ENCODE data around the gene FRAT2.

Gene FRAT2

GRCh38 chr10:97366572-97366971 is 32.0 kb upstream of the FRAT2 start:
- Histone ChIP-seq H3K9me3 (ENCODE audit: control insufficient read depth, insufficient read depth, low read length) (no peaks in the 10 kb centered on the region), H3K36me3 (ENCODE audit: control insufficient read depth, insufficient read depth, low read length) (peaks cover 79% of the 10 kb centered on the region), H3K9ac (ENCODE audit: low read depth, low read length) (no peak overlapping the region), H3K27me3 (ENCODE audit: control insufficient read depth, insufficient read depth, low read length) (no peaks in the 10 kb centered on the region), H3K4me1 (ENCODE audit: control insufficient read depth, insufficient read depth, low read length) (no peaks in the 10 kb centered on the region), H3K4me3 (ENCODE audit: low read depth, low read length) (no peak overlapping the region)

DNA sequence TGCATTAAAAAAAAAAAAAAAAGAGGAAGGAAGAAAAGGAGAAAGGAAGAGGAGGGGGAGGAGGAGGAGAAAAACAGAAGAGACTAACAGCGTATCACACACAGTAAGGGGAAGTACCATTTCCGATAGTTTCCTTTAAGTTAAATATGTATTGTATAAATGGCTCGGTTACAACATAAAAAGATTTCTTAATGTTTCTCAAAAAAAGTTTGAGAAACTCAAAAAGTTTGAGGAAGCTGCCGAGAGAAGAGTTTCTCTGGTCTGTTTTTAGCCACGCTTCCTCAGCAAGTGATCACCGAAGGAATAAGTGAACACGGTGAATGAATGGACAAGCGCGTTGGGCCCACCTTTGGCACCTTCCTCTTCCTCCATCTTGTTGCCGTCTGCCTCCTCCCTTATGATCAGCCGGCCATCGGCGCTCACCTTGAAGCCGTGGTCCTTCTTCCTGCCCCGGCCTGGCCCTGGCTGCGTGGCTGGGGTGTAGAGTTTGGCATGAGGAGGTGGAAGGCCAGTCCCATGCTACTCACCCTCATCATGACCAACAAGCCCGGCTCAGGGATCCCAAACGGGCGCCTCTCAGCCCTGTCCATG is 31.3 kb upstream of the FRAT2 start:
- H3K9ac ChIP-seq (ENCODE audit: low read depth, low read length), result no peak overlapping the region
- no peaks in the 10 kb centered on the region for H3K9me3 ChIP-seq (ENCODE audit: control insufficient read depth, insufficient read depth, low read length)
- H3K36me3 ChIP-seq (ENCODE audit: control insufficient read depth, insufficient read depth, low read length), result peaks cover 78% of the 10 kb centered on the region
- H3K4me3 ChIP-seq (ENCODE audit: low read depth, low read length), result no peak overlapping the region
- H3K27me3 ChIP-seq (ENCODE audit: control insufficient read depth, insufficient read depth, low read length), result no peaks in the 10 kb centered on the region
- H3K4me1 ChIP-seq (ENCODE audit: control insufficient read depth, insufficient read depth, low read length), result no peaks in the 10 kb centered on the region

- Histone ChIP-seq H3K9me3 (ENCODE audit: control insufficient read depth, insufficient read depth, low read length) (no peaks in the 10 kb centered on the region), H3K9ac (ENCODE audit: low read depth, low read length) (no peak overlapping the region), H3K36me3 (ENCODE audit: control insufficient read depth, insufficient read depth, low read length) (peaks cover 76% of the 10 kb centered on the region), H3K4me1 (ENCODE audit: control insufficient read depth, insufficient read depth, low read length) (no peaks in the 10 kb centered on the region), H3K4me3 (ENCODE audit: low read depth, low read length) (no peak overlapping the region), H3K27me3 (ENCODE audit: control insufficient read depth, insufficient read depth, low read length) (no peaks in the 10 kb centered on the region)
These were observed 28.5 kb upstream of the FRAT2 start for GRCh38 chr10:97363071-97363470.

- no peaks in the 10 kb centered on the region for H3K9me3 ChIP-seq (ENCODE audit: control insufficient read depth, insufficient read depth, low read length)
- H3K9ac ChIP-seq (ENCODE audit: low read depth, low read length), result no peak overlapping the region
- H3K4me1 ChIP-seq (ENCODE audit: control insufficient read depth, insufficient read depth, low read length), result no peaks in the 10 kb centered on the region
- H3K27me3 ChIP-seq (ENCODE audit: control insufficient read depth, insufficient read depth, low read length), result no peaks in the 10 kb centered on the region
- peaks cover 74% of the 10 kb centered on the region for H3K36me3 ChIP-seq (ENCODE audit: control insufficient read depth, insufficient read depth, low read length)
- H3K4me3 ChIP-seq (ENCODE audit: low read depth, low read length), result no peak overlapping the region
These were observed 27.9 kb upstream of the FRAT2 start for GRCh38 chr10:97362310-97363033.

DNA sequence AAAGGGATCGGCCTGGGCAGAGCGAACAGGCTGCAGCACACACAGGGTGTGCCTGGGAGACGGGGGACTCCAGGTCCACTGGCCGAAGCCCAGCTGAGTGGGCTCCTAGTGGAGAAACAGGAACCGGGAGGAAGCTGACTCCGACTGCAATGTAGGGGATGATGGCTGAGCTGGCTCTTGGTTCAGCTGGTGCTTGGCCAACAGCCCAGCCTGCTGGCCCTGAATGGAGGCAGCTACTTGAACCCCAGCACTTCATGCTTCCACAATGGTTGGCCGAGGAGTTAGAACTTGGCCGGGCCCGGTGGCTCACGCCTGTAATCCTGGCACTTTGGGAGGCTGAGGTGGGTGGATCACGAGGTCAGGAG is 27.0 kb upstream of the FRAT2 start:
- Histone ChIP-seq H3K9ac (ENCODE audit: low read depth, low read length) (no peak overlapping the region), H3K36me3 (ENCODE audit: control insufficient read depth, insufficient read depth, low read length) (peaks cover 74% of the 10 kb centered on the region), H3K4me1 (ENCODE audit: control insufficient read depth, insufficient read depth, low read length) (no peaks in the 10 kb centered on the region), H3K9me3 (ENCODE audit: control insufficient read depth, insufficient read depth, low read length) (no peaks in the 10 kb centered on the region), H3K27me3 (ENCODE audit: control insufficient read depth, insufficient read depth, low read length) (no peaks in the 10 kb centered on the region), H3K4me3 (ENCODE audit: low read depth, low read length) (no peak overlapping the region)

GRCh38 chr10:97360705-97361536 is 26.4 kb upstream of the FRAT2 start:
- Histone ChIP-seq H3K9me3 (ENCODE audit: control insufficient read depth, insufficient read depth, low read length) (no peaks in the 10 kb centered on the region), H3K9ac (ENCODE audit: low read depth, low read length) (no peak overlapping the region), H3K27me3 (ENCODE audit: control insufficient read depth, insufficient read depth, low read length) (no peaks in the 10 kb centered on the region), H3K4me3 (ENCODE audit: low read depth, low read length) (no peak overlapping the region), H3K4me1 (ENCODE audit: control insufficient read depth, insufficient read depth, low read length) (no peaks in the 10 kb centered on the region), H3K36me3 (ENCODE audit: control insufficient read depth, insufficient read depth, low read length) (peaks cover 73% of the 10 kb centered on the region)

GRCh38 chr10:97358781-97359180 is 24.3 kb upstream of the FRAT2 start:
- no peak overlapping the region for H3K9ac ChIP-seq (ENCODE audit: low read depth, low read length)
- no peaks in the 10 kb centered on the region for H3K9me3 ChIP-seq (ENCODE audit: control insufficient read depth, insufficient read depth, low read length)
- H3K4me1 ChIP-seq (ENCODE audit: control insufficient read depth, insufficient read depth, low read length), result peaks cover 2% of the 10 kb centered on the region
- H3K27me3 ChIP-seq (ENCODE audit: control insufficient read depth, insufficient read depth, low read length), result no peaks in the 10 kb centered on the region
- peaks cover 61% of the 10 kb centered on the region for H3K36me3 ChIP-seq (ENCODE audit: control insufficient read depth, insufficient read depth, low read length)
- H3K4me3 ChIP-seq (ENCODE audit: low read depth, low read length), result no peak overlapping the region

DNA sequence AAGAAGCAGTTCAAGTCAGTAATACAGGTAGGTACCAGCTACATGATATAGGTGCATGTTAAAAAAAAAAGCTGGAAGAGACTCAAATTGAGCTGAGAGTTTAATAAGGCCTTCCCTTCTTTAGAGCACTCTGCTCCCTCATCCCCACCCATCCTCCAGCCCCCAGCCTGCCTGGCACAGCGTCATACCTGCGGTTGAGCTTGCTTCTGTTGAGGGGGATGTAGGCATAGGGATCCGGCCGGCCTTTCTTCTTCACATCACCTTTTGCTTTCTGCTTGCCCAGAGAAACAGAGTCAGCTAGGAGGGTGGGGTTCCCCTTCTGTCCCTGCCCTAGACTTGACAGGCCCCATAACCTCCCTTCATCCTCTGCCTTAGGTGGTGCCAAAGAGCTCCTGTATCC is 23.8 kb upstream of the FRAT2 start:
- Histone ChIP-seq H3K9ac (ENCODE audit: low read depth, low read length) (no peak overlapping the region), H3K27me3 (ENCODE audit: control insufficient read depth, insufficient read depth, low read length) (no peaks in the 10 kb centered on the region), H3K4me3 (ENCODE audit: low read depth, low read length) (no peak overlapping the region), H3K4me1 (ENCODE audit: control insufficient read depth, insufficient read depth, low read length) (peaks cover 2% of the 10 kb centered on the region), H3K36me3 (ENCODE audit: control insufficient read depth, insufficient read depth, low read length) (peaks cover 56% of the 10 kb centered on the region), H3K9me3 (ENCODE audit: control insufficient read depth, insufficient read depth, low read length) (no peaks in the 10 kb centered on the region)

DNA sequence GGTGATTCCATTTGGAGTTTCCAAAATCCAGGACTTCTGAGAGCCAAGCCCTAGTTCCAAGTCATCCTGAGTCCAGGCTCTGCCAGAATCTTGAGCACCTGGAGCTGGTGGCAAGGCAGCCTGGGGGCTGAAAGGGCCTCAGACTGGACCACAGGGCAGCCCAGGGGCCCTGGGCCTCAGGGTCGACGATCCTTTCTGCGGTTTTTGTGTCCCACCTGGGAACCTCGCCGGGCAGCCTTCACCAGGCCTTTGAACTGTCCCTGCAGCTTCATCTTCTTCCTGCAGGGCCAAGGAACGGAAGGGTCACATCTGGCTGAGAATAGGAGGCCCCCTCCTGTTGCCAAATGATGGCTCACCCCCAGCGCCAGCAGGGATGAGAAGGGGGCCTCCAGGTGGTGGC is 22.4 kb upstream of the FRAT2 start:
- no peaks in the 10 kb centered on the region for H3K9me3 ChIP-seq (ENCODE audit: control insufficient read depth, insufficient read depth, low read length)
- peaks cover 2% of the 10 kb centered on the region for H3K4me1 ChIP-seq (ENCODE audit: control insufficient read depth, insufficient read depth, low read length)
- H3K27me3 ChIP-seq (ENCODE audit: control insufficient read depth, insufficient read depth, low read length), result no peaks in the 10 kb centered on the region
- no peak overlapping the region for H3K9ac ChIP-seq (ENCODE audit: low read depth, low read length)
- no peak overlapping the region for H3K4me3 ChIP-seq (ENCODE audit: low read depth, low read length)
- peaks cover 46% of the 10 kb centered on the region for H3K36me3 ChIP-seq (ENCODE audit: control insufficient read depth, insufficient read depth, low read length)

DNA sequence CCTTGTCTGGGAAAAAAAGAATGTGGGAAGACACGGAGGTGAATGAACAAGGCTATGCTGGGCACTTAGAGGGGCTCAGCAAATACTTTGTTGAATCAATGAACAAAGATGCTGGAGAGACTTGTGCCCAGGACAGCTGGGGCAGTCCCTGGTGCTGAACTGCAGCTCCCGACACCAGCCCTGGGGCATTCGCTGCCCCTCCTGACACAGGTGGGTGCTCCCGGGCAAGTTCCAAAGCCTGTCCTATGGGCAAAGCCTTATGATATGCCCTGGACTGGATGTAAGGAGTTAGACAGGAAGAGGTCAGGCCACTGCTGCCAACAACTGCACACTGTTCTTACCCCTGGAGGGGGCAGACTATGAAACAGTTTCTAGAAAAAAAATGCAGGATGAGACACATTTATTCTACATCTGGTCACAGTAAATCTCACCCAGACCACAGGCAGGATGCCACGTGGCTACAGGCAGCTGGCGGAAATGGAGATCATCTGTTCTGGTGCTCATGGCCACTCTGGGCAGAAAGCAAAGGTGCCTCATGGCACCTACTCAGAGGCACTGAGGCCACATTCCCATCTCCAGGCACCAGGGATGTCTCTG is 21.9 kb upstream of the FRAT2 start:
- Histone ChIP-seq H3K27me3 (ENCODE audit: control insufficient read depth, insufficient read depth, low read length) (no peaks in the 10 kb centered on the region), H3K9ac (ENCODE audit: low read depth, low read length) (no peak overlapping the region)

DNA sequence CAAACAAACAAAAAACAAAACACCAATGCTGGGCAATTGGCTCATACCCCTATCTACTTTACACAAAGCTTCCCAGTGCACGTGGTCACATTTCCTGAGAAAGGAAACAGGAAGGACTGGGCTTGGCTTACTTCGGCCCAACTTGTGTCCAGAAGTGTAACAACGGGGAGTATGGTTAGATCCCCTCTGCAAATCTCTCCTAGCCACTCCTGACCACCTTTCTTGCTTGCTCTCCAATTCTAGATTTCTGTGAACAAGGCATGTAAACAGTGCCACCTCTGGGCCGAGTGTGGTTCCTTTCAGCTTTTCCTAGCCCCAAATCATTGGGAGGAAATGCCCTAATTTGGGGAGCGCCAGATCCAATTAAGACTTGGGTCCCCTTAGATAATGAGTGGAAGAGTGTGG is 21.0 kb upstream of the FRAT2 start:
- H3K4me1 ChIP-seq (ENCODE audit: control insufficient read depth, insufficient read depth, low read length), result peaks cover 2% of the 10 kb centered on the region
- H3K9me3 ChIP-seq (ENCODE audit: control insufficient read depth, insufficient read depth, low read length), result no peaks in the 10 kb centered on the region
- no peak overlapping the region for H3K9ac ChIP-seq (ENCODE audit: low read depth, low read length)
- no peaks in the 10 kb centered on the region for H3K27me3 ChIP-seq (ENCODE audit: control insufficient read depth, insufficient read depth, low read length)
- H3K36me3 ChIP-seq (ENCODE audit: control insufficient read depth, insufficient read depth, low read length), result peaks cover 37% of the 10 kb centered on the region
- no peak overlapping the region for H3K4me3 ChIP-seq (ENCODE audit: low read depth, low read length)

More for the DNA sequence above, 21.9 kb upstream of the FRAT2 start:
- Histone ChIP-seq H3K4me3 (ENCODE audit: low read depth, low read length) (no peak overlapping the region), H3K4me1 (ENCODE audit: control insufficient read depth, insufficient read depth, low read length) (peaks cover 2% of the 10 kb centered on the region), H3K9me3 (ENCODE audit: control insufficient read depth, insufficient read depth, low read length) (no peaks in the 10 kb centered on the region), H3K36me3 (ENCODE audit: control insufficient read depth, insufficient read depth, low read length) (peaks cover 44% of the 10 kb centered on the region)

Data from iPS-15b (cell line).